ENCODE data around the gene SPTLC1.

- TF ChIP-seq CTCF (IDR thresholded peaks at IDR 0.05) (no peak), POLR2A (IDR thresholded peaks at IDR 0.05) (no peak)
Measured at GRCh38 chr9:92122800-92123199, 7.6 kb upstream of the SPTLC1 start.
